K562 (cell line): ENCODE measurements around the gene MRPL4. TPM values are rescaled to one million over a fixed set of nuclear protein-coding genes. Genes with fewer than 3 reads are reported as not detected.
A peak's percentile ranks its signal among the peaks of the same experiment; 100 is the strongest.

Source experiments
- ATAC-seq: fragments of 200-7000 bp; cut with Tn5 transposase; 3 replicates; pipeline ENCODE4 v1.9.1; 2020; ENCODE audit warnings: moderate library complexity
- BruUV-seq: library from RNA; stranded (reverse); fragments of 400-500 nt; replicated peaks from 2 replicates; lab custom pipeline; 2021; lab: Mats Ljungman, UMichigan
- CTCF ChIA-PET: fragments of 300-600 bp; formaldehyde crosslinking; extraction: SDS; loops from one replicate; lab custom pipeline; 2021; ENCODE audit warnings: low intra/inter-chr PET ratio; lab: Yijun Ruan, JAX
- POLR2A ChIA-PET: fragments of 300-600, 350-650 bp; sonication (Branson Sonifier 250); formaldehyde crosslinking; extraction: SDS; loops from one replicate; lab custom pipeline; 2021; ENCODE audit warnings: antibody characterized with exemption, inconsistent platforms; lab: Yijun Ruan, JAX
- DNase-seq, 4 experiments: peaks; one replicate each; pipeline versions ENCODE4 v3.0.0 to v3.0.0-alpha.2; 2011 to 2018; ENCODE audit warnings: low spot score in 3 of 4, mixed read lengths in 3 of 4; ENCODE audit errors: extremely low read depth in 1 of 4
- FAIRE-seq: peaks from 2 replicates; lab custom pipeline; 2011; peaks lifted over from hg19 to GRCh38; lab: Jason Lieb, UNC
- H2AFZ ChIP-seq: 2 replicates; pipeline ENCODE4 v1.6.0; 2011; ENCODE audit warnings: low read depth, low read length, control low read depth, inconsistent platforms
- H3K27ac ChIP-seq: fragments of 200-600 bp; 3 replicates; pipeline ENCODE4 v1.8.0; 2011; ENCODE audit warnings: low read depth, mild to moderate bottlenecking, control low read depth, inconsistent platforms, low read length, moderate library complexity, mixed read lengths; ENCODE audit errors: extremely low read depth
- H3K27me3 ChIP-seq, 2 experiments: fragments of 300-600 bp in 1 of 2; 2 replicates in 1 of 2; 3 replicates in 1 of 2; pipeline versions ENCODE4 v1.6.0 to v1.8.0; 2011; ENCODE audit warnings: inconsistent platforms in 2 of 2, low read length in 2 of 2, mild to moderate bottlenecking in 1 of 2, mixed read lengths in 1 of 2, moderate library complexity in 1 of 2; ENCODE audit not compliant: control insufficient read depth in 2 of 2, insufficient read depth in 2 of 2
- H3K36me3 ChIP-seq: fragments of 300-600 bp; 3 replicates; pipeline ENCODE4 v1.8.0; 2011; ENCODE audit warnings: mild to moderate bottlenecking, low read length, inconsistent platforms; ENCODE audit not compliant: control insufficient read depth, insufficient read depth
- H3K4me1 ChIP-seq, 2 experiments: fragments of 200-600 bp in 1 of 2; replicated peaks in 1 of 2; 2 replicates in 1 of 2; 3 replicates in 1 of 2; pipeline versions ENCODE4 v1.5.1 to v1.8.0; 2011; ENCODE audit warnings: inconsistent platforms in 2 of 2, low read length in 2 of 2, mild to moderate bottlenecking in 1 of 2, mixed read lengths in 1 of 2, moderate library complexity in 1 of 2; ENCODE audit not compliant: control insufficient read depth in 2 of 2, insufficient read depth in 2 of 2
- H3K4me2 ChIP-seq: 2 replicates; pipeline ENCODE4 v1.6.1; 2011; ENCODE audit warnings: low read length, control low read depth, inconsistent platforms, mixed read lengths; ENCODE audit not compliant: insufficient read depth
- H3K4me3 ChIP-seq: fragments of 200-600 bp; sonication (generic), shearing (Covaris generic); 2 replicates; pipeline ENCODE4 v1.5.1; 2016; ENCODE audit warnings: control low read depth, inconsistent platforms
- H3K79me2 ChIP-seq: fragments of 200-600 bp; 3 replicates; pipeline ENCODE4 v1.8.0; 2011; ENCODE audit warnings: low read length, inconsistent platforms; ENCODE audit not compliant: control insufficient read depth, insufficient read depth
- H3K9ac ChIP-seq, 2 experiments: 2 replicates each; pipeline versions ENCODE4 v1.6.0 to v1.6.1; 2011; ENCODE audit warnings: low read depth in 2 of 2, low read length in 2 of 2, control low read depth in 1 of 2, inconsistent platforms in 1 of 2, mild to moderate bottlenecking in 1 of 2, mixed read lengths in 1 of 2; ENCODE audit not compliant: insufficient read depth in 1 of 2
- H3K9me1 ChIP-seq: one replicate; pipeline ENCODE4 v1.6.0; 2011; ENCODE audit warnings: inconsistent platforms, mild to moderate bottlenecking, low read length, moderate library complexity; ENCODE audit not compliant: control insufficient read depth, insufficient read depth
- H3K9me3 ChIP-seq: replicated peaks from 2 replicates; pipeline ENCODE4 v1.5.1; 2011; ENCODE audit warnings: low read depth, low read length, inconsistent platforms; ENCODE audit not compliant: control insufficient read depth, insufficient read depth
- H4K20me1 ChIP-seq: replicated peaks from 2 replicates; pipeline ENCODE4 v1.6.1; 2011; ENCODE audit warnings: low read length, inconsistent platforms, mixed read lengths; ENCODE audit not compliant: control insufficient read depth, insufficient read depth
- CREM ChIP-seq: IDR thresholded peaks from 2 replicates; pipeline ENCODE4 v1.6.1; 2014; ENCODE audit warnings: antibody characterized with exemption, low read depth
- GABPB2 ChIP-seq: fragments of 250-450 bp; sonication (Bioruptor Pico); conservative IDR thresholded peaks from 2 replicates; pipeline ENCODE4 v1.5.1; 2021; ENCODE audit warnings: mild to moderate bottlenecking
- MNT ChIP-seq, 2 experiments: fragments of 450-650 bp; conservative IDR thresholded peaks; 2 replicates each; pipeline ENCODE4 v1.6.1; 2017; ENCODE audit warnings: mild to moderate bottlenecking in 2 of 2, moderate library complexity in 2 of 2
- ZBTB40 ChIP-seq, 2 experiments: fragments of 450-650 bp in 1 of 2; sonication (generic) in 1 of 2; formaldehyde crosslinking in 1 of 2; IDR thresholded peaks; 2 replicates each; pipeline versions ENCODE4 v1.7.1 to v1.9.0; 2016 to 2022; ENCODE audit warnings: inconsistent platforms in 1 of 2, mild to moderate bottlenecking in 1 of 2, missing genetic modification reagents in 1 of 2
- WGBS: fragments of 100-300 bp; shearing (Covaris generic); methylation state at CpG from one replicate; pipeline ENCODE4 v1.1.6; 2016; ENCODE audit warnings: low coverage, mixed read lengths; ENCODE audit not compliant: insufficient coverage; ENCODE audit errors: missing lambda C conversion rate; 5-methylcytosine and 5-hydroxymethylcytosine counted together
- in situ Hi-C: fragments of 300-500 bp; cut with MboI; formaldehyde crosslinking; loops from 4 replicates; pipeline ENCODE4 v1.15.0; 2018; ENCODE audit warnings: inconsistent platforms, mixed read lengths
- intact Hi-C: fragments of 100-400 bp; cut with micrococcal nuclease; formaldehyde crosslinking; loops from 2 replicates; pipeline ENCODE4 v1.14.2; 2022
- polyA plus RNA-seq, 8 experiments: library from polyadenylated mRNA; depleted of rRNA in 4 of 8; stranded (reverse) in 5 of 8; unstranded in 3 of 8; fragments of >200 nt; fragmentation: Nextera tagmentation in 2 of 8; fragmentation: Illumina TruSeq in 1 of 8; extraction: Ambion mirVana in 2 of 8; extraction: Trizol in 1 of 8; gene quantifications; 2 replicates each; pipeline versions ENCODE4 v1.2.1 to v1.2.3, GENCODE V29; 2011 to 2014; ENCODE audit warnings: inconsistent platforms in 1 of 8, missing spikeins in 1 of 8
- total RNA-seq, 7 experiments: library from RNA; depleted of rRNA in 6 of 7; stranded (reverse); fragments of >200 nt in 6 of 7; fragmentation: Illumina TruSeq in 2 of 7; extraction: Trizol in 2 of 7; gene quantifications; 2 replicates each; pipeline versions ENCODE4 v1.2.1 to v1.2.3, GENCODE V29; 2011 to 2021; ENCODE audit warnings: low replicate concordance in 1 of 7

MRPL4 gene
- total and polyA plus RNA-seq, 9 of the 15 experiments (the other 6 are each of a cell fraction or from before 2014, with no cell fraction given) = 1.4 to 239 (median 64.9) TPM

- peak in 1 of 2 experiments; percentile 14; a peak in 2 of 4 replicates for TF ChIP-seq MNT (conservative IDR thresholded peaks at IDR 0.05)
Observed at GRCh38 chr19:10230173-10230860, 21.7 kb upstream of the MRPL4 start (continued).

GRCh38 chr19:10230861-10231611 lies 21.0 kb upstream of the MRPL4 start, which contains the start of gene S1PR2:
TSS of gene S1PR2 (minus strand) at chr19:10231331. CDS start at chr19:10224905, 6,426 bp downstream.
- Histone ChIP-seq H3K27ac (peak within 1 kb of the TSS; percentile 83), H3K9me3 (no peaks in the 10 kb centered on the region), H3K36me3 (no peaks in the 10 kb centered on the region), H3K4me1 (peaks cover 22 to 36% of the 10 kb centered on the region in 2 experiments; a peak in 4 of 5 replicates), H4K20me1 (0 out of 2 replicates have a peak, but pooled peaks cover 4% of the 10 kb centered on the region), H3K4me3 (peak within 1 kb of the TSS; percentile 91), H2AFZ (peak within 1 kb of the TSS; percentile 93), H3K9ac (peak within 1 kb of the TSS; percentile 77 to 98), H3K4me2 (peak within 1 kb of the TSS; percentile 81), H3K27me3 (no peaks in the 10 kb centered on the region), H3K9me1 (no peaks in the 10 kb centered on the region), H3K79me2 (peaks cover 17% of the 10 kb centered on the region)
- in situ Hi-C loops = no loop called here
- ChIA-PET POLR2A (interaction anchor here (0.6 to 1.0 kb wide), 5 partner anchors 11 to 298 kb away, joined by 3 to 5 read pairs (median 3); no protein-coding TSS in a partner anchor), CTCF (no interaction called here)
- intact Hi-C loops = no loop called here
- peak; percentile 92 for ATAC-seq
- WGBS = under 1% methylated on average over 28 of the region's 73 CpGs
- FAIRE-seq = no peak
- BruUV-seq = no TSS peak
- peak; percentile 92 to 95 (median 93) for DNase-seq
- TF ChIP-seq GABPB2 (CRISPR knock-in tag) = no peak
- peak; percentile 52 for TF ChIP-seq ZBTB40 (IDR thresholded peaks at IDR 0.05)
- no peak for TF ChIP-seq ZBTB40 (CRISPR knock-in tag; IDR thresholded peaks at IDR 0.05)
- peak; percentile 94 for TF ChIP-seq CREM
